A673 (cell line): Measurements from ENCODE around the gene EHMT1. TPM values are rescaled to one million over a fixed set of nuclear protein-coding genes. Genes with fewer than 3 reads are reported as not detected.

Source experiments
- BruUV-seq: library from RNA; stranded (reverse); fragments of 400-500 nt; replicated peaks from 2 replicates; lab custom pipeline; 2021; lab: Mats Ljungman, UMichigan
- CTCF ChIA-PET: fragments of 300-600 bp; sonication (Branson Sonifier 250); formaldehyde crosslinking; loops from one replicate; lab custom pipeline; 2022; ENCODE audit warnings: antibody characterized with exemption; lab: Charles Lee
- POLR2A ChIA-PET: fragments of 300-600 bp; sonication (Branson Sonifier 250); formaldehyde crosslinking; loops from one replicate; lab custom pipeline; 2022; ENCODE audit warnings: antibody characterized with exemption; ENCODE audit not compliant: low non-redundant PET; lab: Charles Lee
- DNase-seq: peaks from one replicate; pipeline ENCODE4 v3.0.0-alpha.2; 2015; ENCODE audit warnings: low spot score
- H3K27ac ChIP-seq: fragments of 200-600 bp; sonication (generic); 2 replicates; pipeline ENCODE4 v1.5.1; 2016; ENCODE audit warnings: mixed run types, low read depth, mild to moderate bottlenecking, mixed read lengths, antibody characterized with exemption, low read length; ENCODE audit not compliant: poor library complexity, severe bottlenecking
- H3K27me3 ChIP-seq: fragments of 200-600 bp; sonication (generic); replicated peaks from 2 replicates; pipeline ENCODE4 v1.6.1; 2017; ENCODE audit warnings: mixed run types, low read depth, mild to moderate bottlenecking, mixed read lengths, antibody characterized with exemption, low read length; ENCODE audit not compliant: insufficient read depth, poor library complexity
- H3K36me3 ChIP-seq: fragments of 200-600 bp; sonication (generic); 2 replicates; pipeline ENCODE4 v1.6.1; 2016; ENCODE audit warnings: mixed run types, mild to moderate bottlenecking, mixed read lengths, antibody characterized with exemption, low read length; ENCODE audit not compliant: insufficient read depth, poor library complexity, severe bottlenecking
- H3K4me1 ChIP-seq: fragments of 200-600 bp; sonication (generic); 2 replicates; pipeline ENCODE4 v1.6.1; 2017; ENCODE audit warnings: mixed run types, mild to moderate bottlenecking, mixed read lengths, antibody characterized with exemption, low read length; ENCODE audit not compliant: insufficient read depth, poor library complexity, severe bottlenecking
- H3K4me3 ChIP-seq: fragments of 200-600 bp; sonication (generic); 2 replicates; pipeline ENCODE4 v1.5.1; 2016; ENCODE audit warnings: low read depth, mixed run types, mild to moderate bottlenecking, mixed read lengths, low read length; ENCODE audit not compliant: poor library complexity, severe bottlenecking
- H3K9me3 ChIP-seq: fragments of 200-600 bp; sonication (generic); 2 replicates; pipeline ENCODE4 v1.6.1; 2016; ENCODE audit warnings: mixed run types, low read depth, mild to moderate bottlenecking, mixed read lengths, antibody characterized with exemption, low read length; ENCODE audit not compliant: poor library complexity, severe bottlenecking
- CTCF ChIP-seq: fragments of 300-800, 200-600 bp; sonication (generic); conservative IDR thresholded peaks from 2 replicates; pipeline ENCODE4 v1.5.1; 2017; ENCODE audit warnings: low read depth, mild to moderate bottlenecking, antibody characterized with exemption, low read length, moderate library complexity, mixed read lengths
- EZH2 ChIP-seq: fragments of 200-600 bp; sonication (generic); IDR thresholded peaks from 2 replicates; pipeline ENCODE4 v1.6.1; 2017; ENCODE audit warnings: borderline replicate concordance, low read depth, mild to moderate bottlenecking, mixed read lengths, antibody characterized with exemption, low read length; ENCODE audit not compliant: poor library complexity, severe bottlenecking
- intact Hi-C: fragments of 100-400 bp; cut with micrococcal nuclease; formaldehyde crosslinking; loops from one replicate; pipeline ENCODE4 v1.10.0; 2022; ENCODE audit not compliant: unreplicated experiment
- total RNA-seq: library from RNA; stranded (reverse); gene quantifications from 2 replicates; pipeline ENCODE4 v1.2.3, GENCODE V29; 2021

The EHMT1 gene
- total RNA-seq, 1 experiment from 2014 or later = 115 TPM

GRCh38 chr9:137574192-137574591, 44.6 kb upstream of the EHMT1 start:
- POLR2A ChIA-PET = interaction anchor here (0.7 kb wide), 1 partner anchor 365 kb away, joined by 3 read pairs; no protein-coding TSS in a partner anchor
- Histone ChIP-seq H3K27me3 (no peaks in the 10 kb centered on the region), H3K9me3 (no peaks in the 10 kb centered on the region), H3K27ac (no peak overlapping the region), H3K36me3 (peaks cover 37% of the 10 kb centered on the region), H3K4me1 (peaks cover 17% of the 10 kb centered on the region), H3K4me3 (no peak overlapping the region)
- intact Hi-C loops = no loop called here
- BruUV-seq = no TSS peak
- DNase-seq = no peak
- TF ChIP-seq EZH2 (no peak), CTCF (no peak)
- CTCF ChIA-PET = interaction anchor here (0.6 kb wide), 2 partner anchors 480 to 806 kb away, joined by 6 to 10 read pairs; no protein-coding TSS in a partner anchor

DNA sequence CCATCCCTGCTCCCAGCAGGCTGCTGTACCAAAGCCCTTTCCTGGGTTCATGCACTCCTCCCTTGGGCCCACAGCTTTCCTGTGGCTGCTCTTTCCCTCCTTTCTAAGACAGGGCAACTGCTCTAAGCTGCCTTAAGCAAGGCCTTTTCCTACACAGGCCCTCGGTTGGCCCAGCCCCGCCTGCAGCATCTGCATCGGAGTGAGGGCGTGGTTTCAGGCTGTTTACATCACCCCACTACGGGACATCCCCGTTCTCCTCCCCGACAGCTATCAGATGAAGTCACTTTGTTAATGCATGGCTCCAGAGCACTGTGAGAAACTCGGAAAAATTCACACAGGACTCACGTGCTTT, 43.5 kb upstream of the EHMT1 start:
- H3K27me3 ChIP-seq = no peaks in the 10 kb centered on the region
- H3K27ac ChIP-seq = no peak overlapping the region
- H3K36me3 ChIP-seq = peaks cover 36% of the 10 kb centered on the region
- CTCF ChIA-PET = no interaction called here
- POLR2A ChIA-PET = no interaction called here
- H3K9me3 ChIP-seq = no peaks in the 10 kb centered on the region
- H3K4me1 ChIP-seq = peaks cover 20% of the 10 kb centered on the region
- H3K4me3 ChIP-seq = no peak overlapping the region
- no peak for DNase-seq
- intact Hi-C loops = no loop called here
- TF ChIP-seq EZH2 = no peak
- no peak for TF ChIP-seq CTCF
- BruUV-seq = no TSS peak

- H3K27me3 ChIP-seq = no peaks in the 10 kb centered on the region
- CTCF ChIA-PET = no interaction called here
- POLR2A ChIA-PET = no interaction called here
- intact Hi-C loops = no loop called here
- BruUV-seq = no TSS peak
- no peak for TF ChIP-seq EZH2
- TF ChIP-seq CTCF = no peak
- no peak overlapping the region for H3K4me3 ChIP-seq
- H3K4me1 ChIP-seq = peaks cover 20% of the 10 kb centered on the region
- no peak overlapping the region for H3K27ac ChIP-seq
- H3K36me3 ChIP-seq = peaks cover 34% of the 10 kb centered on the region
- DNase-seq = no peak
- no peaks in the 10 kb centered on the region for H3K9me3 ChIP-seq
Observed at GRCh38 chr9:137575716-137576411, 42.9 kb upstream of the EHMT1 start.
